HL-60 (cell line): ENCODE data around the gene PTPN3.

Source experiments
- POLR2AphosphoS5 ChIP-seq: IDR thresholded peaks from 2 replicates; pipeline ENCODE4 v1.6.1; 2012; ENCODE audit warnings: low read depth
- SPI1 ChIP-seq: IDR thresholded peaks from 2 replicates; pipeline ENCODE4 v1.6.1; 2012; ENCODE audit warnings: low read depth, mild to moderate bottlenecking, borderline replicate concordance
- TF ChIP-seq, protein P1 (sequence below): IDR thresholded peaks from one replicate; pipeline ENCODE4 v1.5.1; 2011; ENCODE audit warnings: low read length, control low read depth, inconsistent platforms; ENCODE audit not compliant: insufficient read depth

DNA sequence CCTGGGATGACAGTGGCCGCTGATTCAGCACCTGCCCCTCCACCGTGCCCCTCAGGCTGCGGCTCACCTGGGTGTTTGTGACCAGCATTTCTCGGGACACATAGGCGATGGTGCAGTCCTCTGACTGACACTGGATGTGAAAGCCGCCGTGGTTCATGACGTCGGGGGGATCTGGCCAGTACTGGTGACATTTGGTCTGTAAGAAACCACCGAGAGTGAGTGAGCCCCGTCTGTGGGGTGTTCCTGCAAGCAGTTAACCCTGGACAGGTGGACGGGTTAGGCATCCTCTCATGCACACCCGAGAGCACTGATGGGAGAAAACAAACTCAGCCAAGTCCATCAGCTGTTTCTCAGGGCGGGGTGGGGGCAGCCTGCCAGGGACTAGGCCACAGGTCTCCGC lies 114.8 kb downstream of the PTPN3 start:
- TF ChIP-seq POLR2AphosphoS5 (no peak), SPI1 (no peak)
- TF ChIP-seq, protein P1, sequence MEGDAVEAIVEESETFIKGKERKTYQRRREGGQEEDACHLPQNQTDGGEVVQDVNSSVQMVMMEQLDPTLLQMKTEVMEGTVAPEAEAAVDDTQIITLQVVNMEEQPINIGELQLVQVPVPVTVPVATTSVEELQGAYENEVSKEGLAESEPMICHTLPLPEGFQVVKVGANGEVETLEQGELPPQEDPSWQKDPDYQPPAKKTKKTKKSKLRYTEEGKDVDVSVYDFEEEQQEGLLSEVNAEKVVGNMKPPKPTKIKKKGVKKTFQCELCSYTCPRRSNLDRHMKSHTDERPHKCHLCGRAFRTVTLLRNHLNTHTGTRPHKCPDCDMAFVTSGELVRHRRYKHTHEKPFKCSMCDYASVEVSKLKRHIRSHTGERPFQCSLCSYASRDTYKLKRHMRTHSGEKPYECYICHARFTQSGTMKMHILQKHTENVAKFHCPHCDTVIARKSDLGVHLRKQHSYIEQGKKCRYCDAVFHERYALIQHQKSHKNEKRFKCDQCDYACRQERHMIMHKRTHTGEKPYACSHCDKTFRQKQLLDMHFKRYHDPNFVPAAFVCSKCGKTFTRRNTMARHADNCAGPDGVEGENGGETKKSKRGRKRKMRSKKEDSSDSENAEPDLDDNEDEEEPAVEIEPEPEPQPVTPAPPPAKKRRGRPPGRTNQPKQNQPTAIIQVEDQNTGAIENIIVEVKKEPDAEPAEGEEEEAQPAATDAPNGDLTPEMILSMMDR: no peak
